ENCODE measurements around the gene FBLN2. TPM values are rescaled to one million over a fixed set of nuclear protein-coding genes. Genes with fewer than 3 reads are reported as not detected.

The FBLN2 gene
- 485 and 859 TPM in 2 replicates for total RNA-seq

GRCh38 chr3:13548696-13549622, at the start of gene FBLN2:
FBLN2 (plus strand) TSS chr3:13549125; CDS start chr3:13570356, 21,231 bp downstream.

Other genes starting within 250 kb of the FBLN2 start
- 0.54 and 1.3 TPM in 2 replicates for gene NUP210, start 128.8 kb upstream of the FBLN2 start, total RNA-seq
- gene HDAC11, start 68.8 kb upstream of the FBLN2 start, total RNA-seq, result 8.1 and 11.9 TPM in 2 replicates